Nephron progenitor cell (in vitro differentiated cells): ENCODE data around the gene IL36A.

Experiments used
- DNase-seq: peaks from one replicate; pipeline ENCODE4 v3.0.0; 2021
- H3K27ac Mint-ChIP-seq: 2 replicates; pipeline ENCODE4 v1.8.0; 2021; ENCODE audit warnings: mild to moderate bottlenecking, moderate library complexity, mixed read lengths
- H3K27me3 Mint-ChIP-seq: 2 replicates; pipeline ENCODE4 v1.8.0; 2021; ENCODE audit warnings: mild to moderate bottlenecking, low read depth, mixed read lengths; ENCODE audit not compliant: poor library complexity
- H3K36me3 Mint-ChIP-seq: 2 replicates; pipeline ENCODE4 v1.8.0; 2021; ENCODE audit warnings: low read depth, mixed read lengths
- H3K4me1 Mint-ChIP-seq: 2 replicates; pipeline ENCODE4 v1.8.0; 2021; ENCODE audit warnings: mixed read lengths
- H3K4me3 Mint-ChIP-seq: 2 replicates; pipeline ENCODE4 v1.8.0; 2021; ENCODE audit warnings: mild to moderate bottlenecking, moderate library complexity, mixed read lengths
- H3K9me3 Mint-ChIP-seq: 2 replicates; pipeline ENCODE4 v1.8.0; 2021; ENCODE audit warnings: mild to moderate bottlenecking, moderate library complexity, mixed read lengths
- CTCF ChIP-seq: fragments of 200-600 bp; sonication (generic); IDR thresholded peaks from 2 replicates; pipeline ENCODE4 v1.5.0; 2021; ENCODE audit warnings: antibody characterized with exemption

IL36A gene

GRCh38 chr2:112979731-112980130 is 25.5 kb upstream of the IL36A start:
- Mint-ChIP-seq H3K4me1 (no peaks in the 10 kb centered on the region), H3K36me3 (no peaks in the 10 kb centered on the region), H3K4me3 (no peak overlapping the region), H3K27ac (no peak overlapping the region), H3K27me3 (peaks cover 30% of the 10 kb centered on the region), H3K9me3 (no peaks in the 10 kb centered on the region)
- no peak for DNase-seq
- TF ChIP-seq CTCF: no peak

- Mint-ChIP-seq H3K4me1 (no peaks in the 10 kb centered on the region), H3K4me3 (no peak overlapping the region), H3K27me3 (peaks cover 28% of the 10 kb centered on the region), H3K9me3 (no peaks in the 10 kb centered on the region), H3K36me3 (no peaks in the 10 kb centered on the region), H3K27ac (no peak overlapping the region)
- TF ChIP-seq CTCF: no peak
- DNase-seq: no peak
Measured at GRCh38 chr2:112980537-112980936, 24.7 kb upstream of the IL36A start.

GRCh38 chr2:112985090-112985489 is 20.2 kb upstream of the IL36A start:
- Mint-ChIP-seq H3K4me3 (no peak overlapping the region), H3K36me3 (no peaks in the 10 kb centered on the region), H3K9me3 (peaks cover 15% of the 10 kb centered on the region), H3K27ac (no peak overlapping the region), H3K4me1 (no peaks in the 10 kb centered on the region), H3K27me3 (peaks cover 8% of the 10 kb centered on the region)
- no peak for DNase-seq
- TF ChIP-seq CTCF: no peak

- Mint-ChIP-seq H3K4me3 (no peak overlapping the region), H3K9me3 (peaks cover 30% of the 10 kb centered on the region), H3K27ac (no peak overlapping the region), H3K36me3 (no peaks in the 10 kb centered on the region), H3K4me1 (no peaks in the 10 kb centered on the region), H3K27me3 (peaks cover 28% of the 10 kb centered on the region)
- DNase-seq: no peak
- TF ChIP-seq CTCF: no peak
Measured at GRCh38 chr2:112989611-112990010, 15.6 kb upstream of the IL36A start.

- no peak for DNase-seq
- Mint-ChIP-seq H3K27ac (no peak overlapping the region), H3K4me3 (no peak overlapping the region), H3K27me3 (peaks cover 41% of the 10 kb centered on the region), H3K4me1 (no peaks in the 10 kb centered on the region), H3K36me3 (no peaks in the 10 kb centered on the region), H3K9me3 (peaks cover 33% of the 10 kb centered on the region)
- TF ChIP-seq CTCF: no peak
Measured at GRCh38 chr2:112993831-112994230, 11.4 kb upstream of the IL36A start.

- no peaks in the 10 kb centered on the region for H3K36me3 Mint-ChIP-seq
- no peak for TF ChIP-seq CTCF
- peaks cover 43% of the 10 kb centered on the region for H3K27me3 Mint-ChIP-seq
- DNase-seq: no peak
- H3K4me1 Mint-ChIP-seq: no peaks in the 10 kb centered on the region
- peaks cover 35% of the 10 kb centered on the region for H3K9me3 Mint-ChIP-seq
- no peak overlapping the region for H3K4me3 Mint-ChIP-seq
- no peak overlapping the region for H3K27ac Mint-ChIP-seq
Measured at GRCh38 chr2:112994648-112995047, 10.6 kb upstream of the IL36A start.
